GM18499 (cell line): ENCODE results near the gene RPN1.
"Not testable (repeated sequence)": the region's sequence is repeated elsewhere in the genome, so short reads cannot be mapped to it uniquely, and the experiment has no call there.

Source experiments
- ATAC-seq: cut with Tn5 transposase; IDR thresholded peaks from one replicate; pipeline ENCODE4 v1.9.1; 2021; ENCODE audit warnings: moderate number of reproducible peaks; ENCODE audit not compliant: insufficient read depth, unreplicated experiment

RPN1 gene

DNA sequence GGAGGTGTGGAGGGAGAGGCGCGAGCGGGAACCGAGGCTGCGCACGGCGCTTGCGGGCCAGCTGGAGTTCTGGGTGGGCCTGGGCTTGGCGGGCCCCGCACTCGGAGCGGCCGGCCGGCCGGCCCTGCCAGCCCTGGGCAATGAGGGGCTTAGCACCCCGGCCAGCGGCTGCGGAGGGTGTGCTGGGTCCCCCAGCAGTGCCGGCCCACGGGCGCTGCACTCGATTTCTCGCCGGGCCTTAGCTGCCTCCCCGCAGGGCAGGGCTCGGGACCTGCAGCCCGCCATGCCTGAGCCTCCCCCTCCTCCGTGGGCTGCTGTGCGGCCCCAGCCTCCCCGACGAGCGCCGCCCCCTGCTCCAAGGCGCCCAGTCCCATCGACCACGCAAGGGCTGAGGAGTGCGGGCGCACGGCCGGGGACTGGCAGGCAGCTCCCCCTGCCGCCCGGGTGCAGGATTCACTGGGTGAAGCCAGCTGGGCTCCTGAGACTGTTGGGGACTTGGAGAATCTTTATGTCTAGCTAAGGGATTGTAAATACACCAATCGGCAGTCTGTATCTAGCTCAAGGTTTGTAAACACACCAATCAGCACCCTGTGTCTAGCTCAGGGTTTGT, 2.9 kb upstream of the RPN1 start:
- ATAC-seq = not testable (repeated sequence)

DNA sequence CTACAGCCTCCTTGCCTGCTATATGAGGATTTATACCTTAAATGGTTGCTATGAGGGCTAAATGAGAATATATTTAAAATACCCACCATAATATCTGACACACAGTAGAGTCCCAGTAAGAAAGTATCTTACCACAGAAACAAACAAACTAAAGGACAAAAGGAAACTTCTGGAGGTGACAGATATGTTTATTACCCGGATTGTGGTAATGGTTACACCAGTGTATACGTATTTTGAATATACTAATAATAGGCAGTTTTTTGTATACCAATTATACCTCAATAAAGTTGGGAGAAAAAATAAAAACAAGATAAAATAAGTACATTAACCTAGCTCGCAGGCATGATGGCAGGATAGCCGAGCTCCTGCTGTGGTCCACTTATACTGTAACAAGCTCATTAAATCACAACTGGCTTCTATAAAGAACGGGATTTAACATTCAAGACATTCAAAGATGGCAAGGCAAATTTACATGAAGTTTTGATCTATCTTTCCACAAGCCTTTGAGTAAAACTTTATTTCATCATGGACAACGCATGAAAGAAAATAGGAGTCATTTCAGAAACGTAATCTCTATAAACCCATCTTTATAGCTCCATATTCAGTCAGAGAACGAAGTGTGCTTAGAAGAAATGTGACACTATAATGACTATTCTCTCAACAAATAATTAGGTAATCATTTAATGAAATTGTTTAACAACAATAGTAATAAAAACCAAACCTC, 1.5 kb downstream of the RPN1 start:
- ATAC-seq = no peak

GRCh38 chr3:128648402-128648801, 2.2 kb downstream of the RPN1 start:
- no peak for ATAC-seq

GRCh38 chr3:128647307-128647706, 3.3 kb downstream of the RPN1 start:
- ATAC-seq = no peak

DNA sequence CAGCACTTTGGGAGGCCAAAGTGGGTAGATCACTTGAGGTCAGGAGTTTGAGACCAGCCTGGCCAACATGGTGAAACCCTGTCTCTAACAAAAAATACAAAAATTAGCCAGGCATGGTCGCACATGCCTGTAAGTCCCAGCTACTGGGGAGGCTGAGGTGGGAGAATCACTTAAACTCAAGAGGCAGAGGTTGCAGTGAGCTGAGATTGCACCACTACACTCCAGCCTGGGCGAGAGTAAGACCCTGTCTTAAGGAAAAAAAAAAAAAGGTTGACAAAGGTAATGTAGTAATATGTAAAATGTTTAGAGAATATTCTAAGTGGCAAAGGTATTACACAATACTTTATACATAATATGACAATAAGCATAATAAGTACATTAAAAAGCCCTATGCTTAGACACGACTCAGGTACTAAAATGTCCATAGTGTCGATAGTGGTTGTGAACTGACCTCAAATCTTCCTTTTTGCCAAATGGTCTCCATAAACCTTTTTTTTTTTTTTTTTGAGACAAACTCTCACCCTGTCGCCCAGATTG, 16.5 kb downstream of the RPN1 start:
- no peak for ATAC-seq

DNA sequence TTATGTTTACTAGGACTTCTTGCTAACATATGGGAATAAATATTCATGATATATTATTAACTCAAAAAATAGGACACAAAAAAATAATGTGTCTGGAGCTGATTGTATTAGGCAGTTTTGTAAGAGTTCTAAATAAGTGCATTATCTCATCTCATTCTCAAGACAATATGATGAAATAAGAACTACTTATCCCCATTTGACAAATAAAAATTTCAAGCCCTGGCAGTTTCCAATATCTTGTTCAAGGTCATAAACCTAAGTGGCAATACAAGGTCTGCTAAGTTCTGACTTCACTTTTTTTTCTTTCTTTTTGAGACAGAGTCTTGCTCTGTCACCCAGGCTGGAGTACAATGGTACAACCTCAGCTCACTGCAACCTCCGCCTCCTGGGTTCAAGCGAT, 18.3 kb downstream of the RPN1 start:
- no peak for ATAC-seq

DNA sequence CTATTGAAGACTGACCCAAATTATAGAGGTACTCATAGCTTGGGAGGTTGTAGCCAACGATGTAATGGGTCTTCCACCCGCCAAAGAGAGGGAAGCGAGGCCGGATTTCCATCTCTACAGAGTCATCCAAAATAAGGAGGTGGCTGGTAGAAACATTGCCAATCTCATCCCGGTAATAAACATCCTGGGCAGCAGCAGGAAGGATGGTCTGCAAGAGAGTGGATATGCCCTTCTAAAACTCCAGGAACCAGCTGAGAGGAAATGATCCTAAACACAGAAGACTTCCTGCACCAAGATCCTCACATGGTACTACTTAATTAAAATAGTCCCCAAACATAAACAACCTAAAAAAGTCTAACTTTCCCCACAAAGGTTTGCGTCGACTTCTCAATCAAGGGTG, 20.7 kb downstream of the RPN1 start:
- no peak for ATAC-seq

GRCh38 chr3:128625409-128625945, 25.1 kb downstream of the RPN1 start:
- no peak for ATAC-seq

DNA sequence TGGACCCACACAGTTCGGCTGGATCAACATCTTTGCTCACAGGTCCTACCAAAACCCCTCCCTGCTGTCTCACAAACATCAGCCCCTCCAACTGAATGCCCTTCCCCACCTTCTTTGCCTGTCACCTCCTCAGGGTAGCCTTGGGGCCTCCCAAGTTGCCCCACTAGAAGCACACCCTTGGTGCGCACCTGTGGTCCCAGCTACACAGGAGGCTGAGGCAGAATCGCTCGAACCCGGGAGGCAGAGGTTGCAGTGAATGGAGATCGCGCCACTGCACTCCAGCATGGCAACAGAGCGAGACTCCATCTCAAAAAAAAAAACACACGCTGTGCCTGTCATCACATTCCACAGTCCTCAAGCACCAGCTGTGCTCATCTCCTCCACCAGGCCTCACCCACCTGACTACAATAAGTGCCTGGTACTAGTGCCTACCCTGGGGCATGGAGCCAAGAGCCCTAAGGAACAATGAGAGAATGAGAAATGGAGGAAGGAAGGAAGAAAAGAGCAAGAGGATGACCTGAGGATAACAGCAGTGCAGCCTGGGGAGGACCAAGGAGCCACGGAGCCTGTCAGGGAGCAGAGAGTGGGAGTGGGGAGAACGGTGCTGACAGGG, 26.0 kb downstream of the RPN1 start:
- no peak for ATAC-seq

- ATAC-seq = no peak
Observed at GRCh38 chr3:128623762-128624176, 26.8 kb downstream of the RPN1 start.

DNA sequence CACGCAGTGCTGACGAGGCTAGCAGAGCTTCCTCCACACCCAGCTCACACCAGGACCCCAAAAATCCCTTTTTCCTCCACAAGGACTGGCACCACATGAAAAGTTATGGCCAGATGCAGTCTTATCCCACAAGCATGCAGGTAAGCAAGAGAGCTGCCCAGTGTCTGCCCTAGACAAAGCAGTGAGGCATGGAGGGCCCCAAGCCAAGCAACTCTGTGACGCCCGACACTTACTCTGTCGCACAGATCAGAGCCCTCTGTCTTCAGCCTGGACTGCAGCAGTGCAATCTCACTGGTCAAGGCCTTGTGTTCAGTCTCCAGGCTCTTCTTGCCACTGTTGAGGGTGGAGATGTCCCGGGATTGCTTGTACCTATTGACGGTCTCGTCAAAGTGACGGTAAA, 28.7 kb downstream of the RPN1 start:
- no peak for ATAC-seq

GRCh38 chr3:128621234-128621633, 29.4 kb downstream of the RPN1 start:
- no peak for ATAC-seq

DNA sequence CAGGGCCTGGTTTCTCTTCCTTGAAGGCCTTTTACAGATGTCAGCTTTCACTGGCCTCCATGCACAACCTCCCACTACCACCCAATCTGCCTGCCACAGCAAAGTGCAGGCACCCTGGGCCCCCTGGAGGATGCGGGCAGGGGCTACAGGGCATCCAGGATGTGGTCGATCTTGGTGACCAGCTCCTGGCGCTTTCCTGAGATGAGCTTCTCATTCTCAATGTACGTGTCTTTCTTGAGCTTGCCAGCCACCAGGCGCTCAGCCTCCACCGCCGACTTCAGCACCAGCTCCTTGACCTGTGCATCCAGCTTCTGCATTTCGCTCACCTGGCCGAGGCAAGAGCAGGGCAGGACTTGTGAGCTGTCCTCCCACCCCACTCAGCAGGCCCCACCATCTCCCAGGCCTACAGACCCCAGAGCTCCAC, 30.3 kb downstream of the RPN1 start:
- no peak for ATAC-seq

- no peak for ATAC-seq
Observed at GRCh38 chr3:128619146-128619890, 31.3 kb downstream of the RPN1 start.

DNA sequence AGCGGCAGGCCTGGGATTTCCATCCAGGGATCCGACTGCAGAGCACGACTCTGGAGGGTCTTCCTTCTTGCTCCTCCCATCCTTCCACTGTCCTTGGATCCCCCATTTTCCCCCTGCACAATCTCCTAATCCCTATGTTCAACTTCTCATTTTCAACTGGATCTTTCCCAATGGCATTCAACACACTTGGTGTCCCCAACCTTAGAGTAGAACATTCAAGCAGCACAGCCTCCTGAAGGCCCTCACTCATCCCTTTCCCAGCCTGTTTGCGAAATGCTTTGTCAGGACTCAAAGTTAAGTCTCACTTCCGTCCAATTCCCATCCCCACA, 32.3 kb downstream of the RPN1 start:
- ATAC-seq = no peak

DNA sequence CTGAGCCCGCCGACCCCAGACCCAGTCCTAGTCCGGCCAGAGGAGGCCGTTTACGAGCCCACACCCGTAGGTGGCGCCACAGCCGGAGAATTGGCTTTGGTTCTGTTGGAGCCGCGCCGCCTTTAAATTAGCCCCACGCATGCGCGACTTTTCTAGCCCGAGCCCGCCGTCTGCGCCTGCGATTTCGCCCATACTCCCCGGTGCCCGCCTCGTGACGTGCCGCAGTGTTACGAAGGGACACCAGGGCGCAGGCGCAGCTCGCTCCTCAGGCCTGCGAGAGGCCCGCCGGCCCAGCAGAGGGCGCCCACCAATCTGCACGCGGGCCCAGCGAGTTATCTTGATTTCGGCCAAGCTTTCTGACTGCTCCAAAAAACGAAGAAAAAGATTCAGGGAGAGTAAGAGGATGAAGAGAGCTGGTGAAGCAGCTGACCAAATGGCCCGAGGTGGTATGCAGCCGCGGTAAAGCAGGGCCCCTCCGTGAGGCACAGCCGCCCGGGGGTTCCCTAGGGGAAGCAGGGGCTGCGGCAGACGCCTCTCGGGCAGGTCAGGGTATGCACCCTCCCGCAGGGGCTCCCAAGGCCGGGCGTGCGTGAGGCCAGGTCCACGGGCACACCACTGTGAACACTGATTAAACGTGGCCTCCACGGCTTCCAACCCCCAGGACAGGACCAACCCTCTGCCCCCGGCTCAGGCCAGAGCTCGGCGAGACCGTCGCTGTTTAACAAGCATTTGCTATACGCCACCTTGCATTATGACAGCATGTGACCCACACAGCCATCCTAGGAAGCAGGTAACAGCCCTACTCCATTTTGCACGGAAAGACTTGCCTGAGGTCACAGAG, 32.8 kb downstream of the RPN1 start:
- ATAC-seq = peak; percentile 66

GRCh38 chr3:128617270-128617556, 33.4 kb downstream of the RPN1 start:
- no peak for ATAC-seq

GRCh38 chr3:128616516-128617269, 33.9 kb downstream of the RPN1 start:
- no peak for ATAC-seq

- no peak for ATAC-seq
Observed at GRCh38 chr3:128614076-128614475, 36.5 kb downstream of the RPN1 start.
